Stimulated activated CD4-positive, alpha-beta T cell treated with anti-CD3 and anti-CD28 coated beads, Interleukin-2, amount 100 ng/mL, for 4 hours (primary cell): ENCODE data around the gene LASP1.
"Not testable (repeated sequence)": the region's sequence is repeated elsewhere in the genome, so short reads cannot be mapped to it uniquely, and the experiment has no call there.

Experiments used
- DNase-seq: peaks from one replicate; pipeline ENCODE4 v3.0.0-alpha.2; 2020; ENCODE audit warnings: low read depth

The LASP1 gene, protein sequence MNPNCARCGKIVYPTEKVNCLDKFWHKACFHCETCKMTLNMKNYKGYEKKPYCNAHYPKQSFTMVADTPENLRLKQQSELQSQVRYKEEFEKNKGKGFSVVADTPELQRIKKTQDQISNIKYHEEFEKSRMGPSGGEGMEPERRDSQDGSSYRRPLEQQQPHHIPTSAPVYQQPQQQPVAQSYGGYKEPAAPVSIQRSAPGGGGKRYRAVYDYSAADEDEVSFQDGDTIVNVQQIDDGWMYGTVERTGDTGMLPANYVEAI

DNA sequence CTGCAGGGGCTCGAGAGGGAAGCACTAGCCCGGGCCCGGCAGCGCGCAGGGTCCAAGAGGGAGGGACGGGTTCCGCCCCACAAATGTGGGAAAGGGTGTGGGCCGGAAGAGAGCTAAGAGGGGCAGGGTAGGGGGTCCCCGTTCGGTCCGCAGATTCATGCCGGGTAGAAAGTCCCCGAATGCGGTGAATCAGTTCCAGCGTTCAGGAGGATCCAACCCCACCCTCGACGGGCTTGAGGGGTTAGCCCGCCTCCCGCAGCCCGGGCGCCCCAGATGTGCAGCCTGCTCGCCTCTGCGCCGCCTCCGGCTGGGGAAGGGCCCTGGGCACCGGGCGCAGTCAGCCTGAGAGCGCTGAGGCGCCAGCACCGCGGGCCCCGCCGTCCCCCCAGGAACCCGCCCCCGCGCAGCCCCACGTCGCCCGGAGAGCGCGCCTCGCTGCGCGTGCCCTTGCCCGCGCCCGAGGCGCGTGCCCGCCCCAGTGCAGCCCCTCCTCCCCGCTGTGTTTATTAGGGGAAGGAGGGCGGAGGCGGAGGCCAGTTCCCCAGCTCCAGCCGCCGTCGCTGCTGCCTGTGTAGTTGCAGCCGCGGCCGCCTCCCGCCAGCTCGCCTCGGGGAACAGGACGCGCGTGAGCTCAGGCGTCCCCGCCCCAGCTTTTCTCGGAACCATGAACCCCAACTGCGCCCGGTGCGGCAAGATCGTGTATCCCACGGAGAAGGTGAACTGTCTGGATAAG, at the start of gene LASP1:
Gene LASP1, plus strand, starts transcription at position 533 of the 733 bp plus-strand sequence. Its CDS starts 132 bp downstream, at position 665.
- peak; percentile 73 for DNase-seq

GRCh38 chr17:38824899-38825761, 44.7 kb upstream of the LASP1 start, which contains the start of gene CWC25:
TSS of gene CWC25 (minus strand) at chr17:38825321. CDS start at chr17:38825183, 138 bp downstream.
- DNase-seq, result peak; percentile 89

GRCh38 chr17:38825762-38826247, 44.1 kb upstream of the LASP1 start:
- DNase-seq, result no peak

GRCh38 chr17:38844261-38844757, 25.5 kb upstream of the LASP1 start:
- no peak for DNase-seq

DNA sequence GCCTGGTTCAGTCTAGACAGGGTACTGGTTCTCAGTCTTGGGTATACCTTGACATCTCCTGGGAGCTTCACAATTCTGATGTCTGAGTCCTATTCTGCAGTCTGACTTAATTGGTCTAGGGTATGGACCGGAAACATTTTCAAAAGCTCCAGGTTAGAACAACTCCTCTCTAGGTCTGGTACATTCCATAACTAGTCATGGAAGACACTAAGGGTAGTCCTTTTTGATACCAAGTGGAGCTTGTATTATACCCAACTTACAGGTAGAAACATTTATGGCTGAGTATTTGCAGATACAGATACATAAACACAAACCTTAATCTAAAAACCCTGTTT, 21.3 kb upstream of the LASP1 start:
- no peak for DNase-seq

- DNase-seq, result no peak
Measured at GRCh38 chr17:38848939-38849605, 20.8 kb upstream of the LASP1 start.

GRCh38 chr17:38850374-38850773, 19.5 kb upstream of the LASP1 start:
- no peak for DNase-seq

DNA sequence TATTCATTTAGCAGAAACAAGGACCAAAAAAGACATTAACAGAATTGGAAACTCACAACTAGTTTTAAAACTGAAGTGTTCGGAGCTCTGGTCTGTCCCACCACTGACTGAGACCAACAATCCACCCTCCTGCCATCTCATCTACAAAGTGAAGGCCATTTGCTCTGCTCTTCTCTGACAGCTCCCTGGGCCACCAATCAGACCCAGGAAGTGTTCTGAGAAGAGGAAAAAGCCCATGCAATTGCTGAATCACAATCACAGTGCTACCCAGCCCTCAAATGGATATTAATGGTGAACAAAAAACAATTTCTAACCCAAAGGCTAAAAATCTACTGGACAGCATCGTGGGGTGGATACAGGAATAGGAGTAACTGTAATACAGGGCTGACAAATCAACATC, 18.4 kb upstream of the LASP1 start:
- no peak for DNase-seq

DNA sequence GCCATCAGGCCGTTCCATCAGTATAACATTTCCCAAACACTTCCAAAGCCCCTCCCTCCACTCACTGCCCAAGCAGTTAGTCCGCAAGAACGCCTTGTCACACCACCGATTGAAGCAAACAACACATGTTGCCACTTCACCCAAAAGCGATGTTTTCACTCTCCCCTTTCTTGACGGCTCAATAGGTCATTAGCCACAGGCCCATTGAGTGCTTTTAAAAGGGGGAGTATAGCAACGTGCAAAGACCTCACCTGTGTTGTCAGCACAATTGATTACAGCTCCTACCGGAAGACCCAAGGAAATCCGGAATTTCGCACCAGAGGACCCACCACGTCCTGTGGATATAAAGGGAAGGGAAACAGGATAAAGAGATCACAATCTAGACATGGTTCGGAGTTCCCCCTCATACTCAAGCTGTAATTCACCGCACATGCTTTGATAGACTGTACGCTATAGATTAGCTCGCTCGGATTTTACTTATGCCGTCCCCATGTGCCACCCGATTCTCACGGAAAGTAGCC, 17.0 kb upstream of the LASP1 start:
- no peak for DNase-seq

DNA sequence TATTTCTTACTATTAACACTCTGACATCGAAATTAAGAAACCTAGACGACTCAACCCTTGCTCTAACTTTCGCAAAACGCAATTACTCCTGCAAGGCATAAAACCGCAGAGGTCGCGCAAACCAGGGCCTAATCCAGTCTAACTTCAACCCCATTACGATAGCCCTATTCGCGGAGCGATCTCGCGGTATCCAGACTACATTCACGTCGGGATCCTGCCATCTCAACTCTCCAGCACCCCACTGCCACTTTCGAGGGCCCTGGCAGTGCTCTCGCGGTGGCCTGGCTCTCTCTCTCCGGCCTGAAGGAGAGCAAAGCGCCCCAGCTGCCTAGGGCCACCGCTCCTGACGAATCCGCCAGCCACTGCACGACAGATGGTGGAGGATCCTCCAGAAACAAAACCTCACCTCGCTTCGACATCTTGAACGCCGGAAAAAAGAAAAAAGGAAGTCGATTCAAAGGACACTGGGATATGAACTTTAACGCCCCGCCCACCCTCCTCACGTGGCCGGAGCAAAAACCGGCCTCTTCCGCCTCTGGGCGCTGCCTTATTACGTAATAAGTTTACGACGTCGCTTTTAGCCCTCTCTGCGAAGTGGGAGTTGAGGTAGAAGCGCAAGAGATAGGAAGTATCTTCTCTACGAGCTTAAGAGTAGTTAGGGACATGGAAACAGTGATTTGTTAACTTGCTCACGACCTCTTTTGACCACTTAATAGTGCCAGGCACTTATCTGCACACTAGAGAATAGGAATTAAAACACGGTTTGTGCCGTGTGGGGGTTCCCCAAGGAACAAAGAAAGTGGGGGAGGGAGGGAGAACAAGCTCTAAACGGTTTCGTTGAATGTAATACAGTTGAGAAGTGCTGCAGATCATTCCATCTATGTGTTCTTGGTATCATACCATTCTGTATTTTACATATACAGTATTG, 16.3 kb upstream of the LASP1 start, which contains the start of gene RPL23:
Gene RPL23, minus strand, starts transcription at position 430 of the 928 bp plus-strand sequence. Its CDS starts 11 bp downstream, at position 419.
- DNase-seq, result peak; percentile 89

- not testable (repeated sequence) for DNase-seq
Measured at GRCh38 chr17:38855101-38855714, 14.7 kb upstream of the LASP1 start.

DNA sequence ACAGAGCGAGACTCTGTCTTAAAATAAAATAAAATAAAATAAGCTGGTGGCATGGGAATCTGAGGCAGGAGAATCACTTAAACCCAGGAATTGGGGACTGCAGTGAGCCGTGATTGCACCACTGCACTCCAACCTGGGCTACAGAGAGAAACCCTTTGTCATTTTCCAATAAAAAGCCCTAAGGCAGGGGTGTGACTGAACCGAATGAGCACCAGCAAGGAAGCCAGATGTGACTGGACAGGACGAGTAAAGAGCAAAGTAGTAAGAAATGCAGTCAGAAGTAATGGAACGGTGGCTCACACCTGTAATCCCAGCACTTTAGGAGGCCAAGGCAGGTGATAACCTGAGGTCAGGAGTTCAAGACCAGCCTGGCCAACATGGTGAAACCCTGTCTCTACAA, 12.6 kb upstream of the LASP1 start:
- DNase-seq, result no peak

- DNase-seq, result no peak
Measured at GRCh38 chr17:38861399-38861843, 8.4 kb upstream of the LASP1 start.

DNA sequence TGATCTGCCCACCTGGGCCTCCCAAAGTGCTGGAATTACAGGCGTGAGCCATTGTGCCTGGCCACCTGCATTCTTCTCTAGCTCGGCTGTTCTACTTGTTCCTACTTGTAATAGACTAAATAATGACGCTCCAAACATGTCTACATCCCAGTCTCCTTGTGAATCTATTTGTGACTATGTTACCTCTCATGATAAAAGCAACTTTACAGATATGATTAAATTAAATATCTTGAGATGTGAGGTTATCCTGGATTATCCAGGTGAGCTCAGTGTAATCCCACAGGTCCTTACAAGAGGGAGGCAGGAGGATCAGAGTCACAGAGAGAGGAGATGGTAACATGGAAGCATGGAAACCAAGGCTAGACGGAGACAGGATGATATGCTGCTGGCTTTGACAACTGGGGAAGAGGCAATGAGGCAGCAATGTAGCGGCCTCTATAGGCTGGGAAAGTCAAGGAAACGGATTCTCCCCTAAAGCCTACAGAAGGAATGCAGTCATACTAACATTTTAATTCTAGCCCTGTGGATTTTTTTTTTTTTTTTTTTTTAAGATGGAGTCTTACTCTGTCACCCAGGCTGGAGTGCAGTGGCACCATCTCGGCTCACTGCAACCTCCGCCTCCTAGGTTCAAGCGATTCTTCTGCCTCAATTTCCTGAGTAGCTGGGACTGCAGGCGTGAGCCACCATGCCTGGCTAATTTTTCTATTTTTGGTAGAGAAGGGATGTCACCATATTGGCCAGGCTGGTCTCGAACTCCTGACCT, 5.0 kb upstream of the LASP1 start:
- no peak for DNase-seq

GRCh38 chr17:38867179-38867967, 2.5 kb upstream of the LASP1 start:
- DNase-seq, result peak; percentile 66

DNA sequence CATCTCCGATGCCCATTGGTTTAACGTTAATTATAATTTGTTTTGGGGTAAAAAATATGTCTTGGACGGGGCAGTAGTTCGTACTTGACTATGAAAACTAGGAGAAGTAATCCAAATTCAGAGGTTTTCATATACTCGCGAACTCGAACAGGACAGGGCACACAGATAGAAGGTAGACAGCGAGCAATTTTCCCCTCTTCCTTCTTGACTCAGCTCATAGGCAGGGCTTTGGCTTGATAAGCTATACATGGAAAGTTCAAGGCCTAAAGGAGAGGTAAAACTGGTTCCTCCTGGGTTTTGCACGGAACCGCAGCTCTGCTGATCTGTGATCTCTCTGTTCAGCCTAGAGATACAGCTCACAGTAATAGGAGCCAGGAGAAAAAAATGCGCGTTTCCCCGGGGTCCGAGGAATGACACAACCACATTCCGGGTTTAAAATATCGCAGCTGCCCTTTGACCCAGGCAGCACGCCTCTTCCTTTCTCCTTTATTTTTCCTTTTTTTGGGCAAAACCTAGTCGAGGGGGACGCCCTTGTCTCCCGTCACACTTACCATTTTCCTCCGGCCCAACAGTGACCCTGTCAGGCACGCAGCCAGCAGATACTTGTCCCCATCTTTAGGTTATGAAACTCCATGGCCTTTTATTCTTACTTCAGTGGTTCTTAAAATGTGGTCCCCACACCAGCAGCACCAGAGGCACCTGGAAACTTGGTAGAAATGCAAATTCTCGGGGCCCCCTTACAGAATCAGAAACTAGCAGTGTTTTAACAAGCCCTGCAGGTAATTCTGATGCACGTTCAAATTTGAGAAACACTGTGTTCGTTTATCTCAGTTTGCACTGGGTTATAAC, 1.7 kb upstream of the LASP1 start:
- no peak for DNase-seq
